Naive thymus-derived CD8-positive, alpha-beta T cell (primary cell): ENCODE data around the gene TXNL4A. TPM values are rescaled to one million over a fixed set of nuclear protein-coding genes. Genes with fewer than 3 reads are reported as not detected.
"Not testable (repeated sequence)": the region's sequence is repeated elsewhere in the genome, so short reads cannot be mapped to it uniquely, and the experiment has no call there.

Experiments
- ATAC-seq, 2 donors: fragments of 150-1000 bp; cut with Tn5 transposase in 1 of 2; sonication (Bioruptor Pico), chemical (Tn5 transposase) in 1 of 2; 1 replicate in 1 of 2; 2 replicates in 1 of 2; pipeline ENCODE4 v1.10.0; 2021; ENCODE audit warnings: mild to moderate bottlenecking in 2 of 2, moderate library complexity in 2 of 2
- POLR2A ChIA-PET: fragments of 350-600 bp; sonication (Branson Sonifier 250); formaldehyde crosslinking; loops from one replicate; lab custom pipeline; 2021; ENCODE audit warnings: antibody characterized with exemption; lab: Charles Lee
- DNase-seq, 10 donors: peaks; one replicate each; pipeline versions ENCODE4 v3.0.0 to v3.0.0-alpha.2; 2020 to 2022
- H3K27ac Mint-ChIP-seq, 10 donors: one replicate each; pipeline ENCODE4 v1.8.0; 2020 to 2022; ENCODE audit warnings: mild to moderate bottlenecking in 10 of 10, mixed read lengths in 10 of 10, moderate library complexity in 4 of 10, inconsistent platforms in 1 of 10
- H3K27me3 Mint-ChIP-seq, 5 donors: one replicate each; pipeline ENCODE4 v1.8.0; 2021 to 2022; ENCODE audit warnings: mixed read lengths in 5 of 5
- H3K36me3 Mint-ChIP-seq, 3 donors: one replicate each; pipeline ENCODE4 v1.8.0; 2020 to 2022; ENCODE audit warnings: mixed read lengths in 3 of 3, mild to moderate bottlenecking in 2 of 3, inconsistent platforms in 1 of 3
- H3K4me1 Mint-ChIP-seq, 4 donors: one replicate each; pipeline ENCODE4 v1.8.0; 2021 to 2022; ENCODE audit warnings: mixed read lengths in 4 of 4
- H3K4me3 Mint-ChIP-seq, 10 donors: one replicate each; pipeline ENCODE4 v1.8.0; 2020 to 2022; ENCODE audit warnings: mild to moderate bottlenecking in 10 of 10, mixed read lengths in 10 of 10, moderate library complexity in 6 of 10, inconsistent platforms in 1 of 10
- H3K9me3 Mint-ChIP-seq, 9 donors: one replicate each; pipeline ENCODE4 v1.8.0; 2020 to 2022; ENCODE audit warnings: mixed read lengths in 9 of 9, mild to moderate bottlenecking in 3 of 9, inconsistent platforms in 1 of 9, moderate library complexity in 1 of 9
- polyA plus RNA-seq, 3 donors: library from polyadenylated mRNA; unstranded; fragments of 300-500 nt; fragmentation: Illumina TruSeq; gene quantifications; one replicate each; pipeline ENCODE4 v1.2.3, GENCODE V29; 2021
- total RNA-seq, 8 experiments: library from RNA in 2 of 8; stranded (reverse) in 2 of 8; gene quantifications; one replicate each; pipeline ENCODE4 v1.2.3 and lab custom pipeline; 2021 to 2026

TXNL4A gene, protein sequence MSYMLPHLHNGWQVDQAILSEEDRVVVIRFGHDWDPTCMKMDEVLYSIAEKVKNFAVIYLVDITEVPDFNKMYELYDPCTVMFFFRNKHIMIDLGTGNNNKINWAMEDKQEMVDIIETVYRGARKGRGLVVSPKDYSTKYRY
- total RNA-seq: 10 to 100 TPM; 71.9 to 78.5 TPM
- 100 to 1,000 TPM; 213 to 225 (median 217) TPM for polyA plus RNA-seq
- total RNA-seq (lab: John Stamatoyannopoulos, UW): 32.4 to 117 (median 51.6) reads per million in 6 experiments

DNA sequence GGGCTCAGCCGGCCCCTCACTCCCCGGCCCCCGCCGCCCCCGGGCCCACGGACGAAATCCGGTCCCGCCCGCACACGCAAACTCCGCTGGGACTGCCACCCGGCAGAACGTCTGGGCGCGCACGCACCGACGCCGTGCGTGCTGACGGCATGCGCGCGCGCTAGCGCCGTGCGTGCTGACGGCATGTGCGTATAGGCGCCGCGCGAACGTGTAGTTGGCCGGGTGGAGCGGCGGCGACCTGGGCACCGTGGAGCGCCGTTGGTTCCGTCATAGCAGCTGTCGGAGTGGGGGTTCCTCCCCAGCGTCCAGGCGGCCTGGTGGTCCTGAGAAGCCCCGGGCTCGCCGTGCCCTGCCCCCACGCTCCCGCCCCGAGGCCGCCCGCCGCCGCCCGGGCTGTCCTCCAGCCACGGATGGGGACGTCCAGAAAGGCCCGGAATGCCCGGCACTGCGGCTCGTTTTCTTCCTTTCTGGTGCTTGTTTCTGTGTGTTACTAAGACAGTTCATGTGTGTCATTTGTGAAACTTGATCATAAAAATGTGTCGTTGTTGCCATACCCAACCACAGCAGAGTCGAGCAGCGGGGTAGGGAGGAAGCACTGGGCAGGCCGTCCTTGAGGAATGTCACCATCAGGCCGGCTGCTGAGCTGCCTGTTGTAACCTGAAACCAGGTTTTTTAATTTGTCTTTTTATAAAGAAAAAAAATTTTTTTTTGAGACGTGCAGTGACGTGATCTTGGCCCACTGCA lies at the start of gene TXNL4A:
TSS of gene TXNL4A (minus strand) at position 113 of the 744 bp plus-strand sequence. CDS start 171 bp downstream, outside the sequence.
- no peaks in the 10 kb centered on the region for H3K9me3 Mint-ChIP-seq
- peak within 1 kb of the TSS; percentile 84 to 97 (median 93) for H3K4me3 Mint-ChIP-seq
- peak within 1 kb of the TSS; percentile 92 to 98 (median 97) for H3K27ac Mint-ChIP-seq
- DNase-seq (peak in 9 of 10 donors; percentile 78 to 91 (median 84)), ATAC-seq (peak; percentile 90 to 93)
- POLR2A ChIA-PET: interaction anchor here (0.9 to 3.5 kb wide), 9 partner anchors 24 to 309 kb away, joined by 3 to 21 read pairs (median 3); partner anchors contain the start of genes HSBP1L1, RBFA and SLC66A2
- H3K36me3 Mint-ChIP-seq: peaks cover 0 to 31% (median 0%) of the 10 kb centered on the region in 3 donors
- no peaks in the 10 kb centered on the region for H3K27me3 Mint-ChIP-seq
- H3K4me1 Mint-ChIP-seq: peaks cover 16 to 43% (median 39%) of the 10 kb centered on the region in 4 donors

DNA sequence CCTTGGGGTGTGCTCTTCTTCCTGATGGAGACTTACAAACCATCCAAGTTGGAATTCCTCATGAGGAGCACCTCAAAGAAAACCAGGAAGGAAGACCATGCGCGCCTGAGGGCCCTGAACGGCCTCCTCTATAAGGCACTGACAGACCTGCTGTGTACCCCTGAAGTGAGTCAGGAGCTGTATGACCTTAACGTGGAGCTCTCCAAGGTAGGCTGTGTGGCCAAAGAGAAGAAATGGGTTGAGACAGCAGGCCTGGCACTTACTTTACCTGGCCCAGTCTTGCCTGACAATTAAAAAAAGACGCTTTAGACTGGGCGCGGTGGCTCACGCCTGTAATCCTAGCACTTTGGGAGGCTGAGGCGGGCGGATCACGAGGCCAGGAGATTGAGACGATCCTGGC lies 48.9 kb upstream of the TXNL4A start:
- no peaks in the 10 kb centered on the region for H3K27me3 Mint-ChIP-seq
- H3K27ac Mint-ChIP-seq: peak overlapping the region in 2 of 10 donors; percentile 7 to 37
- no peak overlapping the region for H3K4me3 Mint-ChIP-seq
- H3K9me3 Mint-ChIP-seq: peaks cover 0 to 4% (median 0%) of the 10 kb centered on the region in 9 donors
- peaks cover 0 to 42% (median 15%) of the 10 kb centered on the region in 3 donors for H3K36me3 Mint-ChIP-seq
- peaks cover 22 to 29% (median 26%) of the 10 kb centered on the region in 4 donors for H3K4me1 Mint-ChIP-seq
- POLR2A ChIA-PET: no interaction called here
- ATAC-seq: no peak
- no peak for DNase-seq

DNA sequence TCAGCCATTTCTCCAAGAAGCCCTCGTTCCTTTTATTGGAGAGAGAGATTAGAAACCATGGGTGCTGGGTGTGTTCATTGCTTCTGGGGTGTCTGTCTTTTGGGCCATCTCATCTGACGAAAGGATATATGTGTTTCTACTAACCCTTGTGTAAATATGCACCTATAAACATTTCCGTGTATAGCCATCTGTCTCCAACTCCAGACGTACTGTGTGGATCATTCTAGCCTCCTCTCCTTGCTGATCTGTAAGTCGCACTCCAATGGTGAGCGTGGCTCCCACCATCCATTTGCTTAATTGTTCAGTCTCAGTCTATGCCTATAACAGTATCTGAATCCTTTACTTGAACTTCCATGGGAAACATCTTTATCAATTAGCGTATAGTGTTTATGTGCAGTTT lies 47.6 kb upstream of the TXNL4A start:
- no peaks in the 10 kb centered on the region for H3K27me3 Mint-ChIP-seq
- ATAC-seq (no peak), DNase-seq (no peak)
- H3K4me3 Mint-ChIP-seq: peak overlapping the region; percentile 13 to 96 (median 87)
- H3K27ac Mint-ChIP-seq: peak overlapping the region in 4 of 10 donors; percentile 2 to 83 (median 26)
- H3K9me3 Mint-ChIP-seq: peaks cover 0 to 7% (median 0%) of the 10 kb centered on the region in 9 donors
- POLR2A ChIA-PET: no interaction called here
- H3K36me3 Mint-ChIP-seq: peaks cover 0 to 38% (median 12%) of the 10 kb centered on the region in 3 donors
- peaks cover 22 to 29% (median 28%) of the 10 kb centered on the region in 4 donors for H3K4me1 Mint-ChIP-seq

DNA sequence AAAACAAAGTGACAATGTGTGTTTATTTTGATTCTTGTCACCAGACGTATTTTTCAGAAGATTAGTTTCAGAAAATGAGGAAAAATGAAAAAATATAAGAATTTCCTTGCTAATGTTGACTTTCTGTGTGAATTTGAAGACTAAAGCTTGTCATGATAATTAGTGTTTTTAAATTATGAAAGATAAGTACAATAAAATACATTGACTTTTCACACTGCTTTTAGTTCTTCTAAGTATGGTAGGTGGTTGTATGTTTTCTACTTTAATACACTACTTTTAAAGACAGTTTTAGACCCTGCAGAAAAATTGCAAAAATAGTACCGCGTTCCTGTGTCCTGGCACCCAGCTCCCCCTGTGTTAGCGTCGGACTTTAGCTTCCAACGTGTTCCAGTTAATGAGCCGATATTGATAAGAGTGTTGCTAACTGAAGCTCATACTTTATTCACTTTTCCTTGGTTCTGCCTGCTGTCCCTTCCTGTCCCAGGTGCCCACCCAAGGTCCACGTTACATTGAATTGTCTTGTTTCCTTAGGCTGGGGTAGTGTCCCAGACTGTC lies 46.6 kb upstream of the TXNL4A start:
- peaks cover 22 to 29% (median 28%) of the 10 kb centered on the region in 4 donors for H3K4me1 Mint-ChIP-seq
- POLR2A ChIA-PET: interaction anchor here (0.6 to 3.5 kb wide), 8 partner anchors 11 to 966 kb away, joined by 3 to 21 read pairs (median 5); partner anchors contain the start of genes ADNP2, ATP9B, SLC66A2 and TXNL4A
- peak overlapping the region; percentile 75 to 99 (median 94) for H3K27ac Mint-ChIP-seq
- peaks cover 3 to 28% (median 16%) of the 10 kb centered on the region in 3 donors for H3K36me3 Mint-ChIP-seq
- no peak for DNase-seq
- no peaks in the 10 kb centered on the region for H3K27me3 Mint-ChIP-seq
- no peak for ATAC-seq
- peak overlapping the region; percentile 85 to 97 (median 92) for H3K4me3 Mint-ChIP-seq
- H3K9me3 Mint-ChIP-seq: peaks cover 0 to 12% (median 0%) of the 10 kb centered on the region in 9 donors

GRCh38 chr18:80034068-80034851 lies 45.9 kb upstream of the TXNL4A start, which contains the start of gene RBFA:
TSS of gene RBFA (plus strand) at chr18:80034434. CDS start at chr18:80034496, 62 bp downstream.
- H3K4me1 Mint-ChIP-seq: peaks cover 22 to 29% (median 28%) of the 10 kb centered on the region in 4 donors
- peak; percentile 92 to 100 (median 99) for DNase-seq
- POLR2A ChIA-PET: interaction anchor here (0.6 to 3.5 kb wide), 17 partner anchors 10 to 965 kb away, joined by 3 to 21 read pairs (median 4); partner anchors contain the start of genes ADNP2, ATP9B, SLC66A2 and TXNL4A
- ATAC-seq: peak; percentile 70
- peaks cover 7 to 22% (median 17%) of the 10 kb centered on the region in 3 donors for H3K36me3 Mint-ChIP-seq
- peak within 1 kb of the TSS; percentile 85 to 97 (median 92) for H3K4me3 Mint-ChIP-seq
- peaks cover 0 to 18% (median 0%) of the 10 kb centered on the region in 9 donors for H3K9me3 Mint-ChIP-seq
- no peaks in the 10 kb centered on the region for H3K27me3 Mint-ChIP-seq
- H3K27ac Mint-ChIP-seq: peak within 1 kb of the TSS; percentile 88 to 99 (median 94)

GRCh38 chr18:80033181-80034067 lies 45.1 kb upstream of the TXNL4A start:
- Mint-ChIP-seq H3K27me3 (no peaks in the 10 kb centered on the region), H3K9me3 (peaks cover 0 to 18% (median 2%) of the 10 kb centered on the region in 9 donors), H3K36me3 (peaks cover 7 to 21% (median 15%) of the 10 kb centered on the region in 3 donors), H3K4me1 (peaks cover 22 to 29% (median 28%) of the 10 kb centered on the region in 4 donors), H3K27ac (peak overlapping the region; percentile 88 to 99 (median 94)), H3K4me3 (peak overlapping the region; percentile 85 to 97 (median 92))
- POLR2A ChIA-PET: interaction anchor here (0.6 to 3.5 kb wide), 14 partner anchors 9 to 964 kb away, joined by 3 to 21 read pairs (median 4); partner anchors contain the start of genes ATP9B, SLC66A2 and TXNL4A
- ATAC-seq (peak; percentile 71 to 72), DNase-seq (peak in 6 of 10 donors; percentile 69 to 88 (median 80))

DNA sequence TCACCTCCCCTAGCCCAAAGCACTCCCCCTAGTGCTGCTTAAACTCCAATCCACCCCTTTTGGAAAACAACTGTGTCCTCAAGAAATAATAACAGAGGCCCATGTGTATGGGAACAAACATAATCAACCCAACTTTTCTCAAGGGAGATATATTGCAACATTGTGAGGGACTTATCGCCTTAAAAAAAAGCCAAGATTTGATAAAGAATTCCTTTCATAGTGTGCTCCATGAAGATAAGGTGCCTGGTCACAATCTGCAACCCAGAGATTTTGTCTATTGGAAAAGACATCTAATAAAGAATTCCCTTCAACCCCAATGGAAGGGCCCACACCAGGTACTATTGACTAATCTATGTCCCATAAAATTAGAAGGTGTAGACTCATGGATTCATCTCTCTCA lies 41.3 kb upstream of the TXNL4A start:
- Mint-ChIP-seq H3K36me3 (peaks cover 8 to 45% (median 31%) of the 10 kb centered on the region in 3 donors), H3K4me3 (no peak overlapping the region), H3K27me3 (no peaks in the 10 kb centered on the region), H3K4me1 (peaks cover 10 to 12% (median 12%) of the 10 kb centered on the region in 4 donors), H3K27ac (no peak overlapping the region), H3K9me3 (peaks cover 0 to 43% (median 23%) of the 10 kb centered on the region in 9 donors)
- POLR2A ChIA-PET: no interaction called here
- no peak for DNase-seq
- no peak for ATAC-seq

GRCh38 chr18:80027719-80028118 lies 39.4 kb upstream of the TXNL4A start:
- H3K4me3 Mint-ChIP-seq, H3K27me3 Mint-ChIP-seq, POLR2A ChIA-PET, DNase-seq, H3K27ac Mint-ChIP-seq, H3K4me1 Mint-ChIP-seq, ATAC-seq: not testable (repeated sequence)
- Mint-ChIP-seq H3K36me3 (peaks cover 9 to 57% (median 50%) of the 10 kb centered on the region in 3 donors), H3K9me3 (peaks cover 0 to 60% (median 43%) of the 10 kb centered on the region in 9 donors)

GRCh38 chr18:80026363-80026762 lies 38.0 kb upstream of the TXNL4A start:
- no peaks in the 10 kb centered on the region for H3K27me3 Mint-ChIP-seq
- POLR2A ChIA-PET: interaction anchor here (0.5 kb wide), 1 partner anchor 70 kb away, joined by 3 read pairs; no protein-coding TSS in a partner anchor

GRCh38 chr18:80023173-80023572 lies 34.8 kb upstream of the TXNL4A start:
- ATAC-seq (no peak), DNase-seq (no peak)
- Mint-ChIP-seq H3K9me3 (peaks cover 0 to 92% (median 40%) of the 10 kb centered on the region in 9 donors), H3K27ac (no peak overlapping the region), H3K36me3 (peaks cover 13 to 59% (median 55%) of the 10 kb centered on the region in 3 donors), H3K4me3 (no peak overlapping the region), H3K4me1 (peaks cover 0 to 2% (median 0%) of the 10 kb centered on the region in 4 donors), H3K27me3 (no peaks in the 10 kb centered on the region)
- POLR2A ChIA-PET: no interaction called here

More at GRCh38 chr18:80026363-80026762, 38.0 kb upstream of the TXNL4A start:
- no peak for DNase-seq
- Mint-ChIP-seq H3K9me3 (peaks cover 0 to 71% (median 46%) of the 10 kb centered on the region in 9 donors), H3K4me1 (peaks cover 0 to 1% (median 0%) of the 10 kb centered on the region in 4 donors), H3K36me3 (peaks cover 9 to 62% (median 52%) of the 10 kb centered on the region in 3 donors), H3K4me3 (no peak overlapping the region), H3K27ac (no peak overlapping the region)
- no peak for ATAC-seq
